GM21515 (cell line): Measurements from ENCODE around the gene RALGDS.
"Not testable (repeated sequence)": the region's sequence is repeated elsewhere in the genome, so short reads cannot be mapped to it uniquely, and the experiment has no call there.

Experiments
- ATAC-seq: cut with Tn5 transposase; IDR thresholded peaks from one replicate; pipeline ENCODE4 v1.9.1; 2021; ENCODE audit not compliant: unreplicated experiment

The RALGDS gene

DNA sequence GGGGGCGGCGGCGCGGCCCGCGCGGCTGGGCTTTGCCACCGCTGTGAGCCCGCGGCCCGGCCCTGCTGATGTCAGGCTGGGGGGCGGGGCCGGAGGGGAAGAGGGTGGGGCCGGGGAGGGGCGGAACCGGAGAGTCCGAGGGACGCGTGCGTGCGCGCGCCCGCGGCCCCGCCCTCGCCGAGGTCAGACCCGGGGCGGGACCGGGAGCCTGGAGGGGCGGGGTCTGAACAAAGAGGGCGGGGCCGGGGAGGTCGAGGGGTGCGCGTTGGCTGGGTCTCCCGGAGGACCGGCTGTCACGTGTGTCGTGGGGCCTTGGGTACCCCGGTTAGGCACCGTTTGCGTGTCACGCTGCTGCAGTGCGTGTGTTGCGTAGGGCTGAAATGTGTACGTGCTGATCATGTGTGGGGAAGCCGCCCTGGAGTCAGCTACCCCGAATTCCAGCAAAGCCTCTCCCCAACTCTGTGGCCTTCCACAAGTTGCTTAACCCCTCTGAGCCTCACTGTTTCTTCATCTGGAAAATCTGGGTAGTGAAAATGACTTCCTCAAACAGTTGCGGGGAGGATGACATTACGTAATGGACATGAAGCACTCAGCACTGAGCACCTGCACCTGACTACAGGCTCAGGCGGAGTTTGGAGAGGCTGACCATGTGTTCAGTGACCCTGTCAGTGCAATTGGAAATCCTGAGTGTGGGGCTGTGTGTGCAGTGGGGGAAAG, at the start of gene RALGDS:
Gene RALGDS (minus strand): TSS at position 43 of the 717 bp plus-strand sequence. CDS start 86 bp downstream, outside the sequence.
- ATAC-seq = peak; percentile 52

DNA sequence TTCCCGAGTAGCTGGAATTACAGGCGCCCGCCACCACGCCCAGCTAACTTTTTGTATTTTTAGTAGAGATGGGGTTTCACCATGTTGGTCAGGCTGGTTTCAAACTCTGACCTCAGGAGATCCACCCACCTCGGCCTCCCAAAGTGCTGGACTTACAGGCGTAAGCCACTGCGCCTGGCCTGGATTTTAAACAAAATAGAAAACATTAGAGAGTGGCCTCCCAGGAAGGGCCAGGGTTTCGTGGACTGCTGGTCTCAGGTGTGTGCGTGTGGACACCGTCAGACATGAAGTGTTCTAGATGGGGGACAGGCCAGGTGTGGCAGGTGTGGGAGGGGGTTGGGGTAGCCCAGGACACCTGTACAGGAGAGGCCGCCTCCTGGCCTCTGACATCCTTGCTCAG, 49.7 kb upstream of the RALGDS start:
- ATAC-seq = no peak

DNA sequence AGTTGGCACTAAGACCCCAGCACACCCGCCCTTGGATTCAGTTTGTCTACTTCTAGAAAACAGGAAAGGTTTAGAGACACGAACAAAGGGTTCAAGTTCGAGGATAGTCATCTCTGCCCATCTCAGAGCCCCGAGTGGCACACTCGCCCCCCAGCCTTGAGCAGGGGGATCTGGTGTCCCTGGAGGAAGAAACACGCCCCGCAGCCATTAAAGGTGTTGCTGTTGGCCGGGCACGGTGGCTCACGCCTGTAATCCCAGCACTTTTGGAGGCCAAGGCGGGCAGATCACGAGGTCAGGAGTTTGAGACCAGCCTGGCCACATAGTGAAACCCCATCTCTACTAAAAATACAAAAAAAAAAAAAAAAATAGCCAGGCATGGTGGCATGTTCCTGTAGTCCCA, 48.6 kb upstream of the RALGDS start:
- ATAC-seq = not testable (repeated sequence)

DNA sequence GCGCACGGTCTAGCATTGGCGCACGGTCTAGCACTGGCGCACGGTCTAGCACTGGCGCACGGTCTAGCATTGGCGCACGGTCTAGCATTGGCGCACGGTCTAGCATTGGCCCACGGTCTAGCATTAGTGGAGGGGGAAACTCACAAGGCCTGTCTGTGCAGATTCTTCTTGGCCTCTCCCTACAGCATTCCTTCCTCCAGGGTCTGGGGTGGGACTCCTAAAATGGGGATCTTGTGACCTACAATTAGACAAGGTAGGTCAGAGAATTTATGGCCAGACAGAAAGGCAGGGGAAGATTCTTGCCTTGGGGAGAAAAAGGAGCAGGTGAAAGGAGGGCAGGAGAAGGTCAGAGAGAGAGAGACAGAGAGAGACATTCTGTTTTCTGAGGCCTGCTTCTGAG, 48.1 kb upstream of the RALGDS start:
- no peak for ATAC-seq

DNA sequence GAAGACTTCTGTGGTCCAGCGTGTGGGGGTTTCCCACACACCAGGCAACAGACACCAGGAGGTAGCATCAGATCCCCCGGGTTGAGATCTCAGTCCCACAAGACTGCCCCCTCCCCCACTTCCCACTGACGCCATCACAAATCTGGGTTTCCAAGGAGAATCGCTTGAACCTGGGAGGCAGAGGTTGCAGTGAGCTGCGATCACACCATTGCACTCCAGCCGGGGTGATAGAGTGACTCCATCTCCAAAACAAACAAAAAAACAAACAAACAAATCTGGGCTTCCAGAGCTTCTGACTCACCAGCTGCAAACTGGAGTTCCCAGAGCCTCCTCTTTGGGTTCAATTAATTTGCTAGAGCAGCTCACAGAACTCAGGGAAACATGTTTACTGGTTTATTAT, 47.4 kb upstream of the RALGDS start:
- no peak for ATAC-seq

DNA sequence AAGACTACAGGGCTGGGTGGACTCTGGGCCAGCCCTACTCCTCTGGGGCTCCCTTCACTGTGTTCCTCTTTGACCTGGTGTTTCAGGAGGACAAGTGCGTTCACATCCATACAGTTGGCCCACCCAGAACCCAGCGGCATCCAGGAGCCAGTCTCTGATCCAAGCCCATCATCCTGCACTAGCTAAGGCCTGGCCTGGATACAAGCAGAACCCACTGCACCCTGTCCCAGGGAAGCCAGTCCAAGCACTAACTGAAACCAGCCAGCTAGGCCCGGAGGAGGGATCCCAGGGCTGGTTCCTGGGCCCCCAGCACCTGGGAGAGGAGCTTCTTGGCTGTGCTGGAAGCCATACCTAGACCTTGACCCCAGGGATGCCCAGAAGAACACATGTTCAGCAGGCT, 46.7 kb upstream of the RALGDS start:
- no peak for ATAC-seq

DNA sequence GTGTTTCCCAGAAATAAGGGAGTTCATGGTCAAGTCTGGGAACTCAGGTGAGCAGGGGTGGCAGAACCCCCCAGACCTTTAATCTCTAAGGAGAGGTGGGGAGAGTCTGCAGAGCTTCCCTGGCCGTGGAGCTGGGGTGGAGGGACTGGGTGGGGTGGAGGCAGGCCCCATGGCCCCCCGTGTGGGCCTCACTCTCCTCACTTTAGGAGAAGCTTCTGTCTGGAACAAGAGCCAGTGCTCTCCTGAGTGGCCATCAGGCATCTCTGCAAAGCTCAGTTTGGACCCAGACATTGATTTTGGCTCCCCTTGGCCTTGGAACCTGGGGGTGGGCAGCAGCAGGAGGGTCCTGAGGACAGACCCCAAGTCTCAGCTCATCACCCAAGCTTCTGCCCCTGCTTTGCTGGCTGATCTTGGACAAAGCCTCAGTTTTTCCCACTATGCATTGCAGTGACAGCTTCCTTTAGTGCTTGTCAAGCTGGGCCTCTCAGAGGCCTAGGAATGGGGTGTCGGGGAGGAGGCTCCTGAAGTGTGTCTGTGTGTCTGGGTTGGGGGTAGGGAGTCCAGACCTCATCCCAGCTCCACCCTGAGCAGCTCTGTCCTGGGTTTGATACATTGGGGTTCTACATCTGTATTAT, 46.2 kb upstream of the RALGDS start:
- ATAC-seq = no peak

DNA sequence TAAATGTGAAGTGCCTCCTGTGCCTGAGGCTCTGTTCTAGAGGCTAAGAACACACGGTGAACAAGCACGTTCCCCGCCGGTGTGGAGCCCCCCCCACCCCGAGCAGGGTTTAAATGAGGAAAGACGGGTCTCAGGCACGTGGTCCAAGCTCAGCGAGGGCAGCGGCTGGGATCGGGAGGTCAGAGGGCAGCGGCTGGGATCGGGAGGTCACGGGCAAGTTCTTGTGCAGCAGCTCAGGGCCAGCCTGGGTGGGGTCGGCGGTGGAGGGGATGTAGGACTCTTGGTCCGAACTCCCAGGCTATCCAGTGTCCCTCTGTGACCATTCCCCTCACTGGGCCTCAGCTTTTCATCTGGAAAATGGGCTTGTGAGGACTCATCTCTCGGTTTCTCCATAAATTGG, 45.4 kb upstream of the RALGDS start:
- no peak for ATAC-seq

DNA sequence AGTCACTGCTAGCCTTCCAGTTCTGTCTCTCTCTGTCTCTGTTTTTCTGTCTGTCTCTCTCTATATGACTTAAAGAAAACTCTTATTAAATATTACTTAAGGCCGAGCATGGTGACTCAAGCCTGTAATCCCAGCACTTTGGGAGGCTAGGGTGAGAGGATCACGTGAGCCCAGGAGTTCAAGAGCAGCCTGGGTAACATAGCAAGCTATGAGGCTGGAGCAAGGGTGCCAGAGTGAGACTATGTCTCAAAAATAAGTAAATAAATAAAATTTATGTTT, 44.4 kb upstream of the RALGDS start:
- no peak for ATAC-seq

DNA sequence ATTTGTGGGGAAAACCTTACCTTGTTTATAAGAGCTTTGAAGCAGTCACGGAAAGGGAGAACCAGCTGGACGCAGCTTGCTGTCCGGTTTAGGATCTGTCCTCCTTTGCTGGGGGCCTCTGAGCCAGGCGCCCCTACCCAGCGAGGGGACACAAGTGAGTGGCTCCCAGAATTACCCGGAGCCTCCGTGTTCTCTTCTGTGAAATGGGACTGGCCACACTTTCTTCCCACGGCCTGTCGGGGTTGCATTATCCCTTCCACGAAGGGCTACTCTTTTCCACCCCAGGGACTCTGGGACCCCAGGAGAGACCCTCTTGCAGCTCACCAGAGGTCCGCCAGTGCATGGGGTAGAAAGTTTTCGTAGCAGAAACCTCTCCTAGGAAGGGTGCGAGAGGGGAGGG, 43.2 kb upstream of the RALGDS start:
- no peak for ATAC-seq

DNA sequence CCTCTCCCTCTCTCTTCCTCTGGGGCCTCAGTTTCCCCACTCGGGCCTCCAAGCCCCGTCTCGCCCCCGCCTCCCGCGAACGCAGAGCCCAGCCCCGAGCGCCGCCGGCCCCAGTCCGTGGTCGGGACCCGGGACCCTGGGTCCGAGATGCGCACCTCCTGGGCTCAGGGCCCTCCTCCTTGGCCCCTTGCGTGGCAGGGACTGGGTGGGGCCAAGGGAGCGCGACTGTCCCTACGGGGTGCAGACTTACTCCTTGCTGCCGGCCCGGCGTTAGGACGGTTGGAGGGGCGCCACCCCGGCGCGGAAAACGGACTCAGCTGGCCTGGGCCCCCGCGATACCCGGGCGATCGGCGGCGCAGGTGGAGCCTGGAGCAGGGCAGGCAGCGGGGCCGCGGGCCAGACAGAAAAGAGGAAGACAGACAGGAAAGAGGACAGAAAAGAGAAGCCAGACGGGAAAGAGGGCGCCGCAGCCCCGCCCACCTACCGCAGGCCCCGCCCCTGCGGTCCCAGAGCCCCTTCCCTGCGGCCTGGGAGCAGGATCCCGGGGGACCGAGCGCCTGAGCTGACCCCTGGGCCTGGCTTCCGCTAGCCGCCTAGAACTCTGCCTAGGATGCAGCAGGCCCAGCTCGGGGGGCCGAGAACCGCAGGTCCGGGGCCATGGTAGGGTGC, 42.6 kb upstream of the RALGDS start, which contains the start of gene GBGT1:
Gene GBGT1 (minus strand): TSS at position 411 of the 669 bp plus-strand sequence. CDS start 1,502 bp downstream, outside the sequence.
- peak; percentile 46 for ATAC-seq

DNA sequence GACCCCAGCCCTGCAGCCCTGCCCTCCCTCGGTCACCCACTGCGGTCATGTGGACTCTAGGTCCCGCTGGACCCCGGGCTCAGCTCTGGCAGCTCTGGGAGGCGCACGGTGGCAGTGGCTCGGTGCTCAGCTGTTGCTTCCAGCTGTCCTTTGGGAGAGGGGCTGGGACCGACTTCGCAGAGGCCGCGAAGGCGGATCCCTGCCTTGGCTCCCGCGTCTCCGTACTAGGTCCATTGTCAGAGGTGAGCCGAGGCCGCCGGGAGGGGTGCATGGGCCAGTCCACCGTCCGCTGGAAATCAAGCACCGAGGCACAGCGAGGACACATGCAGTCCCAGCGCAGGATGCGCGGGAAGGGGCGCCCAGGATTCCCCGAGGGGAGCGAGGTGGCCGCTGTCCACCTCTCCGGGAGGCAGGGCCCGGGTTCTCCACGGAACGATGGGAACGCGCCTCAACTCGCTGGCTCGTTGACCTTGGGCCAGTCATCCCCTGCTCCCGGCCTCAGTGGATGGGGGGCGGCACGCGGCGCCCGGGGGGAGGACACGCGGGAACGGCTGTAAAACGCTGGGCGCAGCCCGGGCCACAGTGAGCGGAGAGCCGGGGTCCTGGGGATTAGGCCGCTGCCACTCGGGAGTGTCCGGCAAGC, 41.9 kb upstream of the RALGDS start:
- no peak for ATAC-seq

DNA sequence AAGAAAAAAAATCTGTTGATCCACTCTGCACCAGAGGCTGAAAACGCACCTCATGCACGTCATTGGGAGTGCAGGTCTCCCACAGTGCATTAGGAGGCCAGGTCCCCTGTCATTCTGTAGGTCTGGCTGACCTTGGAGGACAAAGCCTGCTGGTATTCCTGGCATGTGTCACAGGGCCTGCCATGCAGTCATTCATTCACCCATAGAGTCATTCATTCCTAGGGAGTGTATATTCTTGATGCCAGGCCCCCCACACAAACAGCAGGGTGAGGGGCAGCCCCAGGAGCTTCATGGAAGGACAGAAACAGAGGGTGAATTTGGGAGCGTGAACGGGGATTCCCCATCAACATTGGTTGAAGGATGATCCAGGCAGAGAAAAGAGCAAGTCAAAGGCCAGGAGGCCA, 40.5 kb upstream of the RALGDS start:
- no peak for ATAC-seq

DNA sequence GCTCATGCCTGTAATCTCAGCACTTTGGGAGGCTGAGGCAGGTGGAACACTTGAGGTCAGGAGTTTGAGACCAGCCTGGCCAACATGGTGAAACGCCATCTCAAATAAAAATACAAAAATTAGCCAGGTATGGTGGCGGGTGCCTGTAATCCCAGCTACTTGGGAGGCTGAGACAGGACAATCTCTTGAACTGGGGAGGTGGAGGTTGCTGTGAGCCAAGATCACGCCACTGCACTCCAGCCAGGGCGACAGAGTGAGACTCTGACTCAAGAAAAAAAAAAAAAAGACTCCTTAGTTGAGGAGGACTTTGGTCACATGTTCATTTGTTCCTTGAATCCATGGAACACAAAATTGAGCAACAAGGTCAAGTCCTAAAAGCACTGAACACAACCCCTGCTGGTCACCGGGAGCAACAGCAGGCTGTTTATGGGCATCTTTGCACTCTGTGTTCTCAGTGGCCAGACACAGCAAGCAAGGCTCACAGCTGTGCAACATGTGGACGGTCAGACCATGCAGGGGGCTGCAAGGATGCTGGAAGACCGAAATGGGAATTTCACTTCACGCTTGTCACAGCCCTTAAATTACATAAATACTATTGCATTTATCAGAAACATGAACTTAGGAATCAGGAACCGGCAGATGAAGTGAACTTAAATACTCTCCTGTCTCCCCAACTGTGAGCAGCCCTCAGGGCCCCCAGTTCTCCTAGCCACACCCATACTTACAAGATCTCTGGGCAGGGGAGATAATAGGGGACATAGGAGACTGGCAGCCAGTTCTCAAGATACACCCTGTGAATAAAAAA, 39.9 kb upstream of the RALGDS start:
- no peak for ATAC-seq

DNA sequence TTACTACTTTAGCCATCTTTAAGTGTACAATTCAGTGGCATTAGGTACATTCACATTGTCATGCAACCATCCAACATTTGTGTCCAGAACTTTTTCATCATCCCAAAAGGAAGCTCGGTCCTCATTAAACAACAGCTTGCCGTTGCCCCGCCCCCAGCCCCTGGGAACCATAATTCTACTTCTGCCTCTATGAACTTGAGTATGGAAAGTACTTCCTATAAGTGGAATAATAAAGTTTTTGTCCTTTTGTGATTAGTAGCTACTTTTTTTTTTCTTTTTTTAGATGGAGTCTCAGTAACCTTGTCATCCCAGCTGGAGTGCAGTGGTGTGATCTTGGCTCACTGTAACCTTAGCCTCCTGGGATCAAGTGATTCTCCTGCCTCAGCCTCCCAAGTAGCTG, 37.7 kb upstream of the RALGDS start:
- no peak for ATAC-seq

DNA sequence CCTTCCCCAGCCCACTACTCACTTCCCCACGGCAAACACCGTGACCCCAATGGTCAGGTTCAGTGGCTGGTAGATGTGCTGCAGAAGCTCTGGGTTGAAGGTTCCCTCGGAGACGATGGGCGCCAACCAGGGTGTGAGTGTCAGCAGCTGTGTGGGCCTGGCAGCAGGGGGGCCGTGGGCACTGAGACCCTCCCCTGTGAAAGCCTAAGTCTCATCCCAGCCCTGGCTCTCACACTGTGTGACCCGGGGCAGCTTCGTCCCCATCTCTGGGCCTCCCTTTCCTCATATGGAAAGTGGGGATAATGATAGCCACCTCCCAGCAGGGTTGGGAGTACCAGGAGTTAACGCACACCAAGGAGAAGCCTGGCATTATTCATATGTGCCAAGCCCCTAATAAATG, 34.1 kb upstream of the RALGDS start:
- ATAC-seq = no peak

DNA sequence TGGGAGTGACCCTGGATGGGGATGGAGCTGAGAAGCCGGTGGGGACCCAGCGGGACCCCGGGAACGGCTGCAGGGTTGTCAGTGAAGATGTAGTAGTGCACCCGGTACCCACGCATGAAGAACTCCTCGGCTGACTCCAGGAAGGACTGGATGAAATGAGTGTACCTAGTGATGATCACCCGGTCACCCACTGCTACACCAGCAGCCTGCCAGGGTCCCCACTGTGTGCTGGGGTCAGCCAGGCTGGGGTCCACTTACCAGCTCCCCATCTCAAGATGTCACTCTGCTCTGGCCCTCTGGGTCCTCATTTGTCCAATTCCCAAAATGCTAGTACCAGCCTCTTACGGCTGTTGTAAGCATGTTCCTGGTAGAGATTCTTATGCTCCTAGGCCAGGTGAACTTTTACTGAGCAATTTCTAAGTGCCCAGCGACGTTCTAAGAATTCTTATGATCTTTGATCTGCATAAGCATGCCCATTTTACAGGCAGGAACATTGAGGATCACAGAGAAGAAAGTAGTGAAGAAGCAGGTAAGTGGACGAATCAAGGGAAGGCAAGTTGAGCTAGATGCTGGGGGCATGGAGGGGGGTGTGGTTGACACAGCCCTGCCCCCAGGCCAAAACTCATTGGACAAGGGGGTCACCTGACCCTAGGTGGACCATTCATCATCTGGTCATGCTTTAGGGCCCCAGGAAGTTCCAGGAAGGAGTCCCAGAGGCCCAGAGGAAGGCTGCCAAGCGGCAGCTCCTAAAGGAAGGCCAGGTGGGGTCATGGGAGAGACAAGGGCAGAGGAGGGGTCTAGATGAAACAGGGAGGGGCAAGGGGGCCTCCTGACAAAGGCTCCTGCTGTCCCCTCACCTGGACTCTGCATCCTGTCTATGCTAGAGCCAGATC, 33.3 kb upstream of the RALGDS start:
- no peak for ATAC-seq

DNA sequence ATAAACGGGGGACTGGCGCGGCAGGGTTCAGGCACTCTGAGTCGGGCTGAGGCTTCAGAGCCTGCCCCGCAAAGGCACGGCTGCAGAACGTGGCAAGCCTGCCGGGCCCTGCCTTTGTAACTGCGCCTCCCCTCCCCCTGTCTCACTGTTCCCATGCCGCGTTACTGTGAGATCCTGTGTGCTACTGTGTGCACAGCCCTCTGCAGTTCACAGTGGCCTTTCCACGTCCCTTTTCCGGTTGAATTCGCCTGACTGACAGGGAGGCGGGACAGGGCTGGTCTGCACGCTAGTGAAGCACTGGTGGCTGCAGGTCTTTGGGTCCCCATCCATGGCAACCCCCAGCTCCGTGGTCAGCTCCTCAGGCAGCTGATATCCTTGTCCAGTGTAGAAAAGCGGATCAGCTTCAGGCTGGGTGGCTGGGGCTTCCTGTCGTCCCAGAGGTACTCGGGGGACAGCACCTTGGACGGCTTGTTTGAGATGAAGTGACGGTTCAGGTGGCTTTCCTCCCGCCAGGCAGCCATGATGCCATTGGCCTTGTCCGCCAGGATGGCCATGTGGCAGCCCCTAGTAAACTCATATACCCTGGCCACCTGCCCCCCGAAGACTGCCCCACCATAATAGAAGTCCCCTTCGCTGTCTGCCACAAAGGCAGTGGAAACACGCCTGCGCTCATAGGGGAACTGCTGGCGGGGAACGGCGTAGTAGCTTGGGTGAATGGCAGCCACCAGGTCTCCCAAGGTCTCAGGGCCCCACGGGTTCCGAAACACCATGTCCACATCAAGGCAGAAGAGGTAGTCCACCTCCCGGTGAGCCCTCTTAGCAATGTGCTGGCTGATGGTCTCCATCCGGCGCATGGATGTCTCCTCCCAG, 32.4 kb upstream of the RALGDS start:
- ATAC-seq = no peak
